GM21390 (cell line): Measurements from ENCODE around the gene ABCB4.

ENCODE experiments used
- ATAC-seq: cut with Tn5 transposase; IDR thresholded peaks from one replicate; pipeline ENCODE4 v1.9.1; 2021; ENCODE audit not compliant: unreplicated experiment

Gene ABCB4

GRCh38 chr7:87475359-87476178 is at the start of gene ABCB4:
TSS of gene ABCB4 (minus strand) at chr7:87475680. CDS start at chr7:87475465, 215 bp downstream.
- ATAC-seq = peak; percentile 26

- ATAC-seq = no peak
Measured at GRCh38 chr7:87518735-87519134, 43.3 kb upstream of the ABCB4 start.

DNA sequence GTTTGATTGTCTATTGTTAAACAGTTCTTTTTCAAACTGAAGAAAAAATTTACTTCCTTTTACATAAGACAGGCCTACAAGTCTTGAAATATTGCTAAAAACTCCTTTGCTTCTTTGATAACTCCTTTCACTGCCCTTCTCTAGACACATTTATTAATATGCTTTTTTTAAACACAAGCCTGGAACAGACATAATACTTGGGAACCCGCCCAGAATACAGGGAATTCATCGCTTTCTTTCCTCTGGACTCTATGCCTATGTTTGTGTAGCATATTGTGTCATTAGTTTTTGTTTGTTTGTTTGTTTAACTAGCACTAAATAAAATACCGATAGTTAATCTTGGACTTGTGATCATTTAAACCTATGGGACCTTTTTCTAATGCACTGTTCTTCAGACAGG is 42.4 kb upstream of the ABCB4 start:
- ATAC-seq = no peak

DNA sequence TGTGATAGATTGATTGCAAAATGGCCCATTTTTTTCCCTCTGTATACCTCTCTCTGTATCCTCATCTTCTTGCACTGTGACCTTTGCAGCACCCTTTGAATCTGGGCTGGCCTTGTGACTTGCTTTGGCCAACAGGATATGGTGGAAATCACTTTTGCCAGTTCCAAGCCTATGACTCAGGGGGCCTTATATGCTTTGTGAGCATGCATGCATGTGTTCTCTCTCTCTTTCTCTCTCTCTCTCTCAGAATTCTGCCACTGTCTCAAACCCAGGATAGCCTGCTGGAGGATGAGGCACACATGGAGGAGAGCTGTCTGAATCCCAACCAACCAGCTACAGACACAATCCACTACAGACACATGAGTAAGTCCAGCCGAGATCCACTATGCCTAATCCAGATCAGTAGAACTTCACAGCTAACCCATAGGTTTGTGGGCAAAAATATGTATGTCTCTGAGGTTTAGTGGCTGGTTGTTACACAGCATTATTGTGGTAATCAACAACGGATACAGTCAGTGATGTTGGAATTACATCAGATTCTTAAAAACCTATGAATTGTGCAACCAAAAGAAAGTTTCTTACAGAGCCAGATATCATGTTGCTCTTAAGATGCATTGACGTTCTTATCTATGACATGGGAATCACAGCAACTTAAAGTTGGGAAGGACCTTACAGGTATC is 41.8 kb upstream of the ABCB4 start:
- ATAC-seq = no peak

- no peak for ATAC-seq
Measured at GRCh38 chr7:87513735-87514335, 38.4 kb upstream of the ABCB4 start.

DNA sequence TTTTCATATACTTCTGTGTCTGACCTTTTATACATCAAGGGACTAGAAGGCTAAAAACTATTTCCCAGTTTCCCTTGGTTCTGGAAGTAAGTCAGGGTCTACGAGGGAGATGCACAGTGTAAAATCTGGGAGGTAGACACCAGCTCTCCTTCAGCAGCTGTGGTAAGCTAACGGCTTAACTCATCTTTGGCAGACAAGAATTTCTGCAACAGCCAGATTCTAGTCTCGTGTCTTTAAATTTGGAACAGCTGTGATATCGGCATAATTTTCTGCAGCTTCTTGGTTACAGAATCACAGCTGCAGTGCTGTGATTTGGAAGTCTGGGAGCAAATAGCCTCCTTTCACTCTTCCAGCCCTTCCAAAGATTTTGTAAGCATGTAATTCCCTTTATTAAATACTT is 37.4 kb upstream of the ABCB4 start:
- ATAC-seq = no peak

- ATAC-seq = no peak
Measured at GRCh38 chr7:87511510-87511909, 36.0 kb upstream of the ABCB4 start.

GRCh38 chr7:87510411-87510875 is 35.0 kb upstream of the ABCB4 start:
- ATAC-seq = no peak

DNA sequence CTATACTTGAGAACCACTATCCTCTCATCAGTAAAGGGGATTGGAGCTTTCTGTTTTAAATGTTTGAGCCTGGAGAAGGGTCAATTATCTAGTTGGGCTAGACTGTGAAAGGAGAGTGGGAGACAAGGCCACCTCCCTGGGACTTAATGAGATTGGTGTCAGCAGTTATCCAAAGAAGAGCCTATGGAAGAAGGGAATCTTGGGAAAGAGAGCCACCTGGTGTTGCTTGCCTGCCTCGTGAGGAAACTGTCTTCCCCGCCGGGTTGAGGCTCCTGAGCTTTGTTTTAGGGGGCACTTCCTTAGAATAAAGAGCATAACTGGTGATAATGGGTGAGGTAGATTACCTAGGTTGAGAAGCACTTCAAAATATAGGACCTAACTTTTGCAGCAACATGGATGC is 32.0 kb upstream of the ABCB4 start:
- ATAC-seq = no peak

DNA sequence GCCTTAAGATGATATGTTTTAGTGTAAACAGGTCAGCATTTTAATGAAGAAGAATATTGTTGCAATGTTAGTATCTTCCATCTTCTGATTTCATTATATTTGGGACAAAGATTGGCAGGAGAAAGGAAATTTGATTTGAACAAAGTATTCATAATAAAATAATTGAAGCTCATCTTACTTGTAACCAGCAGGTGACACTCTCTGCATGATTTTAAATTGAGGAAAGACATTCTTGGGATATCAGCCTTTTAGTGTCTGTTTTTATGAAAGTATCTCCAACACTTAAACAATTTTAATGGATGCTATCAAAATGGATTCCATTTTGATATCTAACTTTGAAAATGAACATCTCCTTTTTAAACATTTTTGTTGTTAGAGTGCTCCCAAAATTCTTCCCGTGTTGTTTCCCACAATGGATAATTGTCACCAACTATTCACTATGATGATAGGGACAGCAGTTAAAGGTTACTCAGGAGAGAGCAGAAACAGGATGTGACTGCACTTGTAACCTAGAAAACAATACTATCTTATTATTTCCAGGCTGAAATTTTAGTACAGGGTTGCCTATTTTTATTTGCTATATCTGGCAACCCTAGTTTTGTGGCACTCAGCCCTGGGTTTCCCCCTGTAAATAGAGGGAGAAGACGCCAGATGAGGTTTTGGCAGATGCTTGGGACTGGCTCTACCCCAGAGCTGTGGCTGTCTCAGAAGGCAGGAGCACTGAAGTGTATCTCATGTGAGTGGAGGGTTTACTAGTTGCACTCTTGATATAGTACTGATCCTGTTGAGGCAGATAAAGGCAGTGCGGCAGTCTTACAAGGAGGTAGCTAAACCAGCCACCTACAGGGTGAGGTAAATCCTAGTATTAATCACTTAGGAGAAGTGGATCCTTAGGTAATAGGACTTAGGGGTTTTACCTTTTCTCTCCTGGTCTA is 31.0 kb upstream of the ABCB4 start:
- ATAC-seq = no peak

GRCh38 chr7:87505557-87506245 is 30.2 kb upstream of the ABCB4 start:
- ATAC-seq = no peak

DNA sequence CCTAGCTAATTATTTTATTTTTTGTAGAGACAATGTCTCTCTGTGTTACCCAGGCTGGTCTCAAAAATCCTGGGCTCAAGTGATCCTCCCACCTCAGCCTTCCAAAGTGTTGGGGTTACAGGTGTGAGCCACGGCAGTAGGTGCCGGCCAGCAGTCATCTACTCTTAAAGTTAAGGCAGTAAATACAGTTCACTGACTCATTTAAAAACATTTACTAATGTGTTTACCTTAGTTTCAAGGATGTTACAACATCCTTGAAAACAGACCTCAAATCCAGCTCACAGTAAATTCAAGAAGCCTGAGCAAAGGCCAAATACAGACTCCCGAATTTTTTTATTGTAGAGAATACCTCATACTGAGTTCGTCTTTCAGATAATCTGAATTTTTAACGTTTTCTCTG is 29.6 kb upstream of the ABCB4 start:
- ATAC-seq = no peak

GRCh38 chr7:87499494-87499893 is 24.0 kb upstream of the ABCB4 start:
- no peak for ATAC-seq

DNA sequence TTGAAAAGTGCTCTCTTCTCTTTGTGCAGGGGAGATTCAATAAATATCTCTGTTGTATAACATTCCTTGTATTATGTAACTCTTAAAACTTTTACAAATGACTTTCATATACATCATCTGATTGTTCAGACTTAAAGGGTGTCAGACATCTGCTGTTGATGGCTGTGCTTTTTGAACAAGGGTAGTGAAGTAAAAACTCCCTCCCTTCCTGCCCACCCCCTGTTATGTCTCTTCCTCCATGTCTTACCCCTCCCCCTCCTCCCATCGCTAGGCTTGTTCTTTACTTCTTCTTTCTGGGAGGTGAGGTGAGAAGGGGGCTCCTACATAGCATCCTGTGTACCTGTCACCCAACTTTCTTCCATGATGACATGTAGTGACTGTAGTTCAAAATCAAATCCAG is 23.4 kb upstream of the ABCB4 start:
- no peak for ATAC-seq

- no peak for ATAC-seq
Measured at GRCh38 chr7:87497482-87497881, 22.0 kb upstream of the ABCB4 start.

GRCh38 chr7:87495366-87495765 is 19.9 kb upstream of the ABCB4 start:
- no peak for ATAC-seq

DNA sequence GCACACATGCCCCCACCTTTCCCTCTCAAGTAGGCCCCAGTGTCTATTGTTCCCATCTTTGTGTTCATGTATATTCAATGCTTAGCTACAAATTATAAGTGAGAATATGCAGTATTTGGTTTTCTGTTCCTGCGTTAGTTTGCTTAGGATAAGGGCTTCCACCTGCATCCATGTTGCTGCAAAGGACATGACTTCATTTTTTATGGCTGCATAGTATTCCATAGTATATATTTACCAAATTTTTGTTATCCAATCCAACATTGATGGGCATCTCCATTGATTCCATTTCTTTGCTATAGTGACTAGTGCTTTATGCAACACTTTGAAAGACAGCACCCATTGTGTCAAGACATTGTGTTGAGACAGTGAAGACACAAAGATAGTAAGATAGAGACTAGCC is 19.0 kb upstream of the ABCB4 start:
- ATAC-seq = no peak

DNA sequence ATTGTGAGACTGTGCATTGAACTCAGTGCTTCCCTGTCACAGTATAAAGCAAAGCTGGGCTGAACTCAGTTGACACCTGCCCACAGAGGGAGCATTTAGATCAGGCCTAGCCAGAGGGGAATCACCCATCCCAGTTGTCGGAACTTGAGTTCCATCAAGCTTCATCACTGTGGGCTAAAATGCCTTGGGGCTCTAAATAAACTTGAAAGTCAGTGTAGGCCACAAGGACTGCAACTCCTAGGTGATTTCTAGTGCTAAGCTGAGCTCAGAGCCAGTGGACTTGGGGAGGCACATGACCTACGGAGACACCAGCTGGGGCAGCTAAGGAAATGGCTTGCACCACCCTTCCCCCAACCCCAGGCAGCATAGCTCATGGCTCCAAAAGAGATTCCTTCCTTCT is 7.7 kb upstream of the ABCB4 start:
- ATAC-seq = no peak

- no peak for ATAC-seq
Measured at GRCh38 chr7:87482115-87482514, 6.6 kb upstream of the ABCB4 start.

DNA sequence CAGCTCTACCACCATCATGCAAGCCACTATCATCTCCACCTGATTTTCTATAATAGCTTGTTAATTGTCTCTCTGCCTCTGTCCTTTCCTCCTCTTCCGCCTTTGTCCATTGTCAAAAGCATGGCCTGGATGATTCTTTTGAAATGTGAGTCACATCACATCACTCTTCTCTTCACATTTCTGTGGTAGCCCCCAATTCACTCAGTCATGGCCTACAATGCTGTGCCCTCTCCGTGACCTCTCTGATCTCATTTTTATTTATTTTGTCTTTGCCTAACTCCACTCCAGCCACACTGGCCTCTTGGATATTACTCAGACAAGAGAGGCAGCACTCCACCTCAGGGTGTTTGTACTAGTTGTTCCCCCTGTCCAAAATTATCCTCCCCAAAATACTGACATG is 4.9 kb upstream of the ABCB4 start:
- no peak for ATAC-seq
